K562 (cell line): ENCODE results near the gene ICAM3. TPM values are rescaled to one million over a fixed set of nuclear protein-coding genes. Genes with fewer than 3 reads are reported as not detected.
A peak's percentile ranks its signal among the peaks of the same experiment; 100 is the strongest.

Experiments
- CTBP1 ChIP-seq: fragments of 450-650 bp; IDR thresholded peaks from 2 replicates; pipeline ENCODE4 v1.6.1; 2016; ENCODE audit warnings: borderline replicate concordance
- EGR1 ChIP-seq: fragments of 450-650 bp; conservative IDR thresholded peaks from 2 replicates; pipeline ENCODE4 v1.6.1; 2017; ENCODE audit warnings: mild to moderate bottlenecking
- KDM1A ChIP-seq, 2 experiments: fragments of 450-650 bp; IDR thresholded peaks; 2 replicates each; pipeline ENCODE4 v1.6.1; 2016; ENCODE audit warnings: mild to moderate bottlenecking in 2 of 2
- MAZ ChIP-seq, 2 experiments: fragments of 450-650 bp in 1 of 2; sonication (generic) in 1 of 2; formaldehyde crosslinking; IDR thresholded peaks in 1 of 2; conservative IDR thresholded peaks in 1 of 2; 2 replicates each; pipeline versions ENCODE4 v1.4.0 to v1.5.0; 2020; ENCODE audit warnings: mild to moderate bottlenecking in 1 of 2, missing genetic modification reagents in 1 of 2
- MECOM ChIP-seq: fragments of 250-450 bp; sonication (Bioruptor Pico); IDR thresholded peaks from 2 replicates; pipeline ENCODE4 v1.8.0; 2022; ENCODE audit warnings: inconsistent platforms
- MITF ChIP-seq: IDR thresholded peaks from 2 replicates; pipeline ENCODE4 v1.6.1; 2014; ENCODE audit warnings: antibody characterized with exemption
- NR2F6 ChIP-seq: fragments of 450-650 bp; formaldehyde crosslinking; IDR thresholded peaks from 2 replicates; pipeline ENCODE4 v1.4.0; 2020; ENCODE audit warnings: mild to moderate bottlenecking
- PHF21A ChIP-seq: fragments of 450-650 bp; IDR thresholded peaks from 2 replicates; pipeline ENCODE4 v1.6.1; 2017; ENCODE audit warnings: low read depth, borderline replicate concordance
- PTRF ChIP-seq: fragments of 450-650 bp; IDR thresholded peaks from 2 replicates; pipeline ENCODE4 v1.6.1; 2016; ENCODE audit warnings: mild to moderate bottlenecking, missing genetic modification characterization, missing compliant biosample characterization
- TAL1 ChIP-seq: fragments of 450-650 bp; IDR thresholded peaks from 2 replicates; pipeline ENCODE4 v1.6.1; 2016; ENCODE audit warnings: mild to moderate bottlenecking
- THRAP3 ChIP-seq: fragments of 450-650 bp; IDR thresholded peaks from 2 replicates; pipeline ENCODE4 v1.6.1; 2016; ENCODE audit warnings: mild to moderate bottlenecking, inconsistent platforms, borderline replicate concordance
- ZNF408 ChIP-seq: fragments of 250-450 bp; sonication (Bioruptor Pico); IDR thresholded peaks from 2 replicates; pipeline ENCODE4 v1.4.0; 2020; ENCODE audit warnings: low read depth, mild to moderate bottlenecking, moderate library complexity
- ZNF551 ChIP-seq: fragments of 250-450 bp; sonication (Bioruptor Pico); IDR thresholded peaks from 2 replicates; pipeline ENCODE4 v1.5.0; 2021; ENCODE audit warnings: mild to moderate bottlenecking, moderate library complexity
- ZNF644 ChIP-seq: fragments of 200-800 bp; sonication (Bioruptor generic); IDR thresholded peaks from 2 replicates; pipeline ENCODE4 v1.6.1; 2016; ENCODE audit warnings: low read depth, missing genetic modification characterization, missing compliant biosample characterization
- ZNF778 ChIP-seq: fragments of 450-650 bp; formaldehyde crosslinking; IDR thresholded peaks from 2 replicates; pipeline ENCODE4 v1.4.0; 2020; ENCODE audit warnings: mild to moderate bottlenecking, moderate library complexity
- polyA plus RNA-seq, 8 experiments: library from polyadenylated mRNA; depleted of rRNA in 4 of 8; stranded (reverse) in 5 of 8; unstranded in 3 of 8; fragments of >200 nt; fragmentation: Nextera tagmentation in 2 of 8; fragmentation: Illumina TruSeq in 1 of 8; extraction: Ambion mirVana in 2 of 8; extraction: Trizol in 1 of 8; gene quantifications; 2 replicates each; pipeline versions ENCODE4 v1.2.1 to v1.2.3, GENCODE V29; 2011 to 2014; ENCODE audit warnings: inconsistent platforms in 1 of 8, missing spikeins in 1 of 8
- total RNA-seq, 7 experiments: library from RNA; depleted of rRNA in 6 of 7; stranded (reverse); fragments of >200 nt in 6 of 7; fragmentation: Illumina TruSeq in 2 of 7; extraction: Trizol in 2 of 7; gene quantifications; 2 replicates each; pipeline versions ENCODE4 v1.2.1 to v1.2.3, GENCODE V29; 2011 to 2021; ENCODE audit warnings: low replicate concordance in 1 of 7
- TF ChIP-seq, protein P1 (sequence below): fragments of 450-650 bp; formaldehyde crosslinking; conservative IDR thresholded peaks from 2 replicates; pipeline ENCODE4 v1.4.0; 2022; ENCODE audit warnings: mild to moderate bottlenecking, missing genetic modification characterization
- TF ChIP-seq, protein P2 (sequence below): fragments of 450-650 bp; IDR thresholded peaks from 2 replicates; pipeline ENCODE4 v1.6.1; 2014; ENCODE audit warnings: low read depth, mild to moderate bottlenecking, moderate library complexity, borderline replicate concordance
- TF ChIP-seq, protein P3 (sequence below): fragments of 250-450 bp; sonication (Bioruptor Pico); IDR thresholded peaks from 2 replicates; pipeline ENCODE4 v1.5.0; 2021; ENCODE audit warnings: mild to moderate bottlenecking, borderline replicate concordance
- TF ChIP-seq, protein P4 (sequence below), 2 experiments: fragments of 250-450 bp in 1 of 2; fragments of 450-650 bp in 1 of 2; sonication (Bioruptor Pico) in 1 of 2; IDR thresholded peaks; 2 replicates each; pipeline versions ENCODE4 v1.6.1 to v1.8.0; 2016 to 2021; ENCODE audit warnings: mild to moderate bottlenecking in 2 of 2, moderate library complexity in 2 of 2, missing compliant biosample characterization in 1 of 2, missing genetic modification characterization in 1 of 2

ICAM3 gene
- total and polyA plus RNA-seq, 9 of the 15 experiments (the other 6 are each of a cell fraction or from before 2014, with no cell fraction given) = 6.5 to 39.5 (median 24.2) TPM

DNA sequence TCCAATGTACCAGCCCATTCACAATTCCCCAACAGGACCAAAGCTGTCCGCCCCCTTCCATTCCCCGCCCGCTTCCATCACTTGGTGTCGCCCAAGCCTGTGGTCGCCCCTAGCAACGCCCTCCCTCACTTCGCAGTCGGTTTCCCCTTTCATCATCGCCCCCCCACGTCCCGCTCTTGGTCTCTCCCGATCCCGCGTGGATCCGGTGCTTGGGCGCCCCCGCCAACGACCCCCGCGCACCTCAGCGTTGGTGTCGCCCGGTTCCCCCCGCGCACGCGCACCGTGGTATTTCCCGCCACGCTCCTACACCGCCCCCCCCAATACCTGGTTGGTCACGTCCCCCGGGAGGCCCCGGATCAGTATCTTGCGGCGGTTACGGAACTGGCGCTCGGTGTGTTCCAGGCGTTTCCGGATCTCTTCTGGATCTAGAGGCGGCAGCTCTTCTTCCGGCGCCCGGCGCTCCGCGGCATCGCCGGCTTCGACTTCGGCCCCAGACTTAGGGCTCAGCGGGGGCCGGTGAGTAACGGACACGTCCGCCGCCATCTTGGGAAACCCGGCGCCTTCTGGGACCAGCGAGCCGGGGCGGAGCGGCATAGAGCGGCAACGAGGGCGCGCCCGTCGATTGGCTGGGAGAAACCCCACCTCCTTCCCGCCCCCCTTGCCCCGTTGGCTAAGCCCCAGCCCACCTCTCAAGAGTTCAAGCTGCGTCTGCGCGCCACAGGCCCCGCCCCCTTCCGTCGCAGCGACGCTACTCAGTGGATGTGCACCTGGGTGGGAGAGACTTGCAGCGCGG is 6.3 kb downstream of the ICAM3 start, which contains the start of gene RAVER1 (continued):
- TF ChIP-seq, protein P1, sequence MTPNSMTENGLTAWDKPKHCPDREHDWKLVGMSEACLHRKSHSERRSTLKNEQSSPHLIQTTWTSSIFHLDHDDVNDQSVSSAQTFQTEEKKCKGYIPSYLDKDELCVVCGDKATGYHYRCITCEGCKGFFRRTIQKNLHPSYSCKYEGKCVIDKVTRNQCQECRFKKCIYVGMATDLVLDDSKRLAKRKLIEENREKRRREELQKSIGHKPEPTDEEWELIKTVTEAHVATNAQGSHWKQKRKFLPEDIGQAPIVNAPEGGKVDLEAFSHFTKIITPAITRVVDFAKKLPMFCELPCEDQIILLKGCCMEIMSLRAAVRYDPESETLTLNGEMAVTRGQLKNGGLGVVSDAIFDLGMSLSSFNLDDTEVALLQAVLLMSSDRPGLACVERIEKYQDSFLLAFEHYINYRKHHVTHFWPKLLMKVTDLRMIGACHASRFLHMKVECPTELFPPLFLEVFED (CRISPR knock-in tag) = no peak
- TF ChIP-seq NR2F6 (CRISPR knock-in tag) (no peak), EGR1 (peak; percentile 95), PTRF (tag) (no peak), ZNF778 (CRISPR knock-in tag) (no peak), CTBP1 (peak; percentile 11; the same call in 1 of the 2 replicates), PHF21A (no peak), MECOM (CRISPR knock-in tag) (no peak), KDM1A (IDR thresholded peaks at IDR 0.05) (peak in 1 of 2 experiments; percentile 22; a peak in 1 of 4 replicates), ZNF644 (no peak), MAZ (CRISPR knock-in tag; conservative IDR thresholded peaks at IDR 0.05 in 1 of 2, IDR thresholded peaks at IDR 0.05 in 1 of 2) (peak; percentile 86 to 87), ZNF551 (CRISPR knock-in tag) (no peak), TAL1 (peak; percentile 3; the same call in 1 of the 2 replicates), THRAP3 (no peak), MITF (peak; percentile 47; the same call in 1 of the 2 replicates), ZNF408 (CRISPR knock-in tag) (no peak)
- TF ChIP-seq, protein P2, sequence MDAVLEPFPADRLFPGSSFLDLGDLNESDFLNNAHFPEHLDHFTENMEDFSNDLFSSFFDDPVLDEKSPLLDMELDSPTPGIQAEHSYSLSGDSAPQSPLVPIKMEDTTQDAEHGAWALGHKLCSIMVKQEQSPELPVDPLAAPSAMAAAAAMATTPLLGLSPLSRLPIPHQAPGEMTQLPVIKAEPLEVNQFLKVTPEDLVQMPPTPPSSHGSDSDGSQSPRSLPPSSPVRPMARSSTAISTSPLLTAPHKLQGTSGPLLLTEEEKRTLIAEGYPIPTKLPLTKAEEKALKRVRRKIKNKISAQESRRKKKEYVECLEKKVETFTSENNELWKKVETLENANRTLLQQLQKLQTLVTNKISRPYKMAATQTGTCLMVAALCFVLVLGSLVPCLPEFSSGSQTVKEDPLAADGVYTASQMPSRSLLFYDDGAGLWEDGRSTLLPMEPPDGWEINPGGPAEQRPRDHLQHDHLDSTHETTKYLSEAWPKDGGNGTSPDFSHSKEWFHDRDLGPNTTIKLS = peak; percentile 95
- TF ChIP-seq, protein P3, sequence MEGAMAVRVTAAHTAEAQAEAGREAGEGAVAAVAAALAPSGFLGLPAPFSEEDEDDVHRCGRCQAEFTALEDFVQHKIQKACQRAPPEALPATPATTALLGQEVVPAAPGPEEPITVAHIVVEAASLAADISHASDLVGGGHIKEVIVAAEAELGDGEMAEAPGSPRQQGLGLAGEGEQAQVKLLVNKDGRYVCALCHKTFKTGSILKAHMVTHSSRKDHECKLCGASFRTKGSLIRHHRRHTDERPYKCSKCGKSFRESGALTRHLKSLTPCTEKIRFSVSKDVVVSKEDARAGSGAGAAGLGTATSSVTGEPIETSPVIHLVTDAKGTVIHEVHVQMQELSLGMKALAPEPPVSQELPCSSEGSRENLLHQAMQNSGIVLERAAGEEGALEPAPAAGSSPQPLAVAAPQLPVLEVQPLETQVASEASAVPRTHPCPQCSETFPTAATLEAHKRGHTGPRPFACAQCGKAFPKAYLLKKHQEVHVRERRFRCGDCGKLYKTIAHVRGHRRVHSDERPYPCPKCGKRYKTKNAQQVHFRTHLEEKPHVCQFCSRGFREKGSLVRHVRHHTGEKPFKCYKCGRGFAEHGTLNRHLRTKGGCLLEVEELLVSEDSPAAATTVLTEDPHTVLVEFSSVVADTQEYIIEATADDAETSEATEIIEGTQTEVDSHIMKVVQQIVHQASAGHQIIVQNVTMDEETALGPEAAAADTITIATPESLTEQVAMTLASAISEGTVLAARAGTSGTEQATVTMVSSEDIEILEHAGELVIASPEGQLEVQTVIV = no peak
- TF ChIP-seq, protein P4, sequence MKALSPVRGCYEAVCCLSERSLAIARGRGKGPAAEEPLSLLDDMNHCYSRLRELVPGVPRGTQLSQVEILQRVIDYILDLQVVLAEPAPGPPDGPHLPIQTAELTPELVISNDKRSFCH (CRISPR knock-in tag; IDR thresholded peaks at IDR 0.05) = no peak
- TF ChIP-seq, protein P4 (tag; IDR thresholded peaks at IDR 0.05) = peak; percentile 73; the same call in 1 of the 2 replicates
